Glomerular visceral epithelial cell (primary cell): Measurements from ENCODE around the gene IDE.
A peak's percentile ranks its signal among the peaks of the same experiment; 100 is the strongest.
"Not testable (repeated sequence)": the region's sequence is repeated elsewhere in the genome, so short reads cannot be mapped to it uniquely, and the experiment has no call there.

Experiments used
- DNase-seq: peaks from one replicate; pipeline ENCODE4 v3.0.0-alpha.2; 2016; ENCODE audit errors: extremely low spot score

The IDE gene

DNA sequence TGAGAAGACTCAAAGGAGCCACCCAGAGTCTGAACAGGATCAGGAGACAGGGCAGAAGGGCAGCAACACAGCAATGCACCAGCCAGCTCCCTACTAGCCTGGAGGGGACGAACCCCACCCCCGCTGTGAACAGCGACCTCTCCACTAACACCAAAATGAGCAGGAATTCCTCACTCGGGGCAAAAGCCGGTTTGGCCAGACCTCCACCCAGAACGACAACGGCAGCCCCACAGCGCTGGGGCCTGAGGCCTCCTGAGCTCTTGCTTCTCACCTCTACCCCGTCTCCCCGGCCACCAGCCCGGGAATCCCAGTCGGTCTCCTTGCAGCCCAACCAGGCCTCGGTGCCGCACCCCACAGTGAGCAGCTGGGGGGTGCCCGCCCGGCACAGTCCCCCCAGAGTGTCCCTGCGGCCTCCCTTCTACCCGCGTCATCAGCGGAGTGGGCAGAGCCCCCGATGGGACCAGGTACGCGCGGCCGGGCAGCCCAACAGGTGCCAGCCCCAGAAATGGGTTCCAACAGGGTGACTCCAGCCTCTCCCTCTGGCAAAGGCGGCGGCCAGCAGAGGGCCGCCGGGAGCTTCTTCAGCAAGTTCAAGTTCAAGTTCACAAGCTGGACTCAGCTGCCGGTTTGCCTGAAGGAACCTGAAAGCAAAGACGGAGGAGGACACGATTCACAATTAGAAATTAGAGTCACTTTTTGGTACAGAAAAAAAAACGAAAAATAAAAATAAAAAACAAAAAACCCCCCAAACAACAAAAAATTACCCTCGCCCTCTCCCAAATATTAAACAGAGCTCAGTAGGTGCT is 153.9 kb downstream of the IDE start:
- peak; percentile 11 for DNase-seq

DNA sequence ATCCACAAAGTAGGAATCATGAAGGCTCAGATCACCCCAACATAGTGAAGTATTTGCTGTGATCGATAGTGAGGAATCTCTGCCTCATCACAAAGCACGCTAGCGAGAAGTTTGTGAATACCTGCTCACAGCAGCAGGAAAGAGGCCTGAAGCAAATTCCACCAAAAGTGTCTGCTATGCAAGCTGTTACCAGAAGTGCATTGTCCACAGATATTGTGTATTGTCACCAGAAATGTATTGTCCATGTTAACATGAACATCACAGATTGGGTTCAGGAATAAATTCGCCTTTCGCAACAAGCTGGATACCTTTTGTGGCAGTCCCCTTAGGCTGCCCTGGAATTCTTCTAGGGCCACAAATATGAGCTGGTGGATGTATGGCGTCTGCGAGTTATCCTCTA is 155.0 kb downstream of the IDE start:
- DNase-seq, result no peak

DNA sequence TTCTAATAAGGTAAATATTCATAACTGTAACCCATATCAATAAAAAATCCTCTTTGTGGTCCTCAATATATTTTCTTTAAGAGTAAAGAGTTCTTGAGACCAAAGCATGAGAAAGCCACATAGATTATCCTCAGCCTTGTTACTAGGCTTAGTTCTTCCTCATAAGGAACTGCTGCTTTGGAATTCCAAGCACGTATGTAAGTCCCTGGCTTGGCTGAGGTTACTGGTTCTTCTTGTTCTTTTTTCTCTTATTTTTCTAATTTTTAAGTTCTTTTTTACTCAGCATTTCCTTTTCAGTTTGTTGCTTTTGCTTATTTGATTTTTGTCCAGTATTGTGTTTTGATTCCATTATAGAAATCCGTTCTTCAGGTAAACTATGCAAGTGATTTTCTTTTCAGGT is 155.7 kb downstream of the IDE start:
- no peak for DNase-seq

DNA sequence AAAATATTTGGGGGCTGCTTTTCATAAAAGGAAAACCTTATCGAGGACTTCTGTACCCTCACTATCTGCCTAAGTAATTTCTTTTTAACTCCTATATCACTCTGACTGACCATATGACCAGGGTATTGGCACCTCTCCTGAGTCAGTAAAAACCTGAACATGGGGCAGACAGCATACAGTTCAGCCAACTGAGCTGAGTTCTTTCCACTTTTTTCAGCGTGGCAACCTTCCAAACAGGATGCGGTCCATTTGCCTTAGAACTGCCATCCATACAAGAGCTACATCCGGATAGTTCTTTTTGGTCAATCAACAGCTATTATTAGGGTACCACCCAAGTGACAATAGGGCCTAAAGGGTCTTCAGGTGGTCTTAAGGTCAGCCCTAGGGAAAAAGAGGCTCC is 160.4 kb downstream of the IDE start:
- no peak for DNase-seq

DNA sequence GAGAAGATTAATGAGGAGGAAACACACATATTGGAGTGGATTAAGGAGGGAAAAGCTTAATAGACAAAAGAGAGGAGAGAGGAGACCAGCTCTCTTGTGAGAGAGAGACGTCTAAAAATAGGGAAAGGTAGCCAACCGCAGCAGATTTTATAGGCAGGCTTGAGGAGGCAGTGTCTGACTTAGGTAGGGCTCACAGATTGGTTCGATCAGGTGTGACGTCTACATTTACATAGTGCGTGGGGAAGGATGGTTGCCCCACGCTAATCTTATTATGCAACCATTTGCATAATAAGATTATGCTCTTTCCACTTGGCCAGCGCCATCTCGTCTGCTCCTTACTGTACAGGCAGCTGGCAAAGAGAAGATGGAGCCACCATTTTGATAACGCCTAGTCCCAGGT is 160.9 kb downstream of the IDE start:
- DNase-seq, result no peak

DNA sequence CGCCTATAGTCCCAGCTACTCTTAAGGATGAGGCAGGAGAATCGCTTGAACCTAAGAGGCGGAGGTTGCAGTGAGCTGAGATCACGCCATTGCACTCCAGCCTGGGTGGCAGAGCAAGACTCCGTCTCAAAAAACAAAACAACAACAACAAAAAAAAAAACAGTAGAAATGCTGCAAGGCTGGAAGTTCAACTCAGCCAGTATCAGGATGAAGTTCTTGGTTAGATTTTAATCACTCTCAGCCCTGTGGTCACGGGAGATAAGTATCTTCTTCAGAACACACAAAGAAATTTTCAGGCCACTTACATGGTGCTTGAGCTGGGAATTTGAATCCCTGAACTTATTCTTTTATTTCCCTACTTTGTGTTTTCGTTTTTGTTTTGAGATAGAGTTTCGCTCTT is 162.5 kb downstream of the IDE start:
- no peak for DNase-seq

DNA sequence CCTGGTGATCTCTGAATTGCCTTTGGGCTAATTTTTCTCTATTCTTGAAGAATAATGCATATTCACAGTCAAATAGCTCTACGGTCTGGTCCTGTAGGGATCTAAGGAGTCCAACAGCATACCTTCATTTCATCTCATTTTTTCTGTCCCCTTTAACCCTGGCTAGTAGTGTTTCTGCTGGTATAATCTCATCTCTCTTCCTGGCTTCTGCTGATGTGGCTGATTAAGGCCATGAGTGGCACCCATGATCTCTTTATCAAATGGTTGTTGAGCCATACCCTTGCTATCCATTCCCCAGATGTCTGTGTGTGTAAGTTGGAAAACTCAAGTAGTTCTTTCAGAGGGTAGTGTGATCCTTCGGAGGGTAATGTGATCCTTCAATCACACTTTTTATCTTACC is 163.4 kb downstream of the IDE start:
- DNase-seq, result no peak

DNA sequence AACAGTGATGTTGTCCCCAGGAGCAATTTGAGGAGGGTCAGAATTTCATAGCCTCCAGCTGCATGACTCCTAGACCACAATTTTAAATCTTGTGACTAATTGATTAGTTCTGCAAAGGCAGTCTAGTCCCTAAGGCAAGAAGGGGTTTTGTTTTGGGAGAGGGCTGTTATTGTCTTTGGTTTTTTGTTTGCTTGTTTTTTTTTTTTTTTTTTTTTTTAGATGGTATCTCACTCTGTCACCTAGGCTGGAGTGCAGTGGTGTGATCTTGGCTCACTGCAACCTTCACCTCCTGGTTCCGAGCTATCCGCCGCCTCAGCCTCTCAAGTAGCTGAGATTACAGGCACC is 165.9 kb downstream of the IDE start:
- DNase-seq, result no peak

DNA sequence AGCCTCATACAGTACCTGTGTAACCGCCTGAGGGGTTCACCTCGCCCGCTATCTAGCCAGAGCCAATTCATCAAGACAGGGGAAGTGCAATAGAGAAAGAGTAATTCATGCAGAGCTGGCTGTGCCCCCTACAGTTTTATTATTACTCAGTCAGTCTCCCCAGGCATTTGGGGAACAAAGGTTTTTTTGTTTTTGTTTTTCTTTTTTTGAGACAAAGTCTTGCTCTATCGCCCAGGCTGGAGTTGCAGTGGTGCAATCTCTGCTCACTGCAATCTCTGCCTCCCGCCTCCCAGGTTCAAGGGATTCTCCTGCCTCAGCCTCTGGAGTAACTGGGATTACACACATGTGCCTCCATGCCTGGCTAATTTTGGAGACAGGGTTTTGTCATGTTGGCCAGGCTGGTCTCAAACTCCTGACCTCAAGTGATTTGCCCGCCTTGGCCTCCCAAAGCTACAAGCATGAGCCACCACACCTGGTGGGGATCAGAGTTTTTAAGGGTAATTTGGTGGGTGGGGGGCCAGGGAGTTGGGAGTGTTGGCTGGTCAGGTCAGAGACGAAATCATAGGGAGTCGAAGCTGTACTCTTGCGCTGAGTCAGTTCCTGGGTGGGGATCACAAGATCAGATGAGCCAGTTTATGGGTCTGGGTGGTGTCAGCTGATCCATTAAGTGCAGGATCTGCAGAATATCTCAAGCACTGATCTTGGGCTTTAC is 166.4 kb downstream of the IDE start:
- no peak for DNase-seq

DNA sequence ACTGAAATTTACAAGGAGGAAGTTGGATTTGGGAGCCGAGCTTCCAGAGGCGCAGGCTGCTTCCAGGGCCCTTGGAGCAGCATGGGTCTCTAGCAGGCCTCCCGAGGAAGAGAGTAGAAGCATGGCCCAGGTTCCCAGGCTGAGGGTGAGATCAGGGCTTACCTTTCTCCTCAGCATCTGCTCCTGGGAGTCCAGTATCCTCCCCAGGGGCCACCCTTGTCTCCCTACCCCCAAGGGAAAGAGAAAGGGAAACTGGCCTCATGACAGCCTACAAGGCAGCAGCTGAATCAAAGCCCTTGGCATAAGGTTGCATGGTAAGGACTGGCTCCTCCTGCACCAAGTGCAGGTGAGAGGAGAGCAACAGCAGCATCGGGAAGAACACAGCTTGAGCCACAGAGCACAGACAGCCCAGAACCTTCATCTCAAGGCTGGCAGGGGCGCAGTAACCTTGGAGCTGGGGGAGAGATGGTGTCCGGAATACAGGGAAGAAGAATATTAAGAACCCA is 168.4 kb downstream of the IDE start:
- no peak for DNase-seq

DNA sequence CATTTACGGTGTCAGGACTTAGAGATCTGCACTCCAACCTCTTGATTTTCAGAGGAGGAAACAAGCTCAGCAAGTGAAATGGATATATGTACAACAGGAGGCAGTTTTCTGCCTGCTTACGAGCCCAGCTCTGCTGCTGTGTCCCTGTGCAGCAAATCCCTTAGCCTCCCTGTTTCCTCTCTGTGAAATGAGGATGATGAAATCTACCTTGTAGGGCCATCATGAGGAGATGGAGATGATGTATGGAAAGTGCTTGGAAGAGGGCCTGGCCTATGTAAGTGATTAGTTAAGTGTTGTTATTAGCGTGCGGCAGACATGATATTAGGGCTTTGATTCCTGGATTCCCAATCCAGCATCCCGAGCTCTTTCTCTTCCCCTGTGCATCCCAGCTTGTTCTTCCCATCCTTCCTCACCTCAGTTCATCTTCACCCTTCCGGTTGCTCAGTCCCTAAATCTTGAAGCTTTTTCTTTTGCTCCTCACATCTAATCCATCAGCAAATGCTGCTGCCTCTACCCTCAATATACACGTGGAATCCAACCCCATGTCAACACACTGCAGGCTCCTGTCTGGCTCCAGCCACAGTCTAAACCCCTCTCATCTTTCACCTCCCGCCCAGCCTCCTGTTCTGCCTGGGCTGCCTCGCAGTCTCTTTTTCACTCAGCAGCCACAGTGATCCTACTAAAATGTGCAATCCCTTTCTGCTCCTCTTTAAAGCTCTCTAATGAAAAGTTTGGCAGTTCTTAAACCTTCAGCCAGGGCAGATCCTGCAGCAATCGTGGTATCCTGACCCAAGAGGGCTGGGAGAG is 169.1 kb downstream of the IDE start:
- DNase-seq, result no peak

DNA sequence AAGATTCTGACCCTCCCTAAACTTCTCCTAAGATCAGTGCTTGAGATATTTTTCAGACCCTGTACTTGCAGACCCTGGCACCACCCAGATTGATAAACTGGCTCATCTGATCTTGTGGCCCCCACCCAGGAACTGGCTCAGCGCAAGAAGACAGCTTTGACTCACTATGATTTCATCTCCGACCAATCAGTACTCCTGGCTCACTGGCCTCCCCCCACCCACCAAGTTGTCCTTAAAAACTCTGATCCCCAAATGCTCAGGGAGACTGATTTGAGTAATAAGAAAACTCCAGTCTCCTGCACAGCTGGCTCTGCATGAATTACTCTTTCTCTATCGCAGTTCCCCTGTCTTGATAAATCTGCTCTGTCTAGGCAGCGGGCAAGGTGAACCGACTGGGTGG is 171.7 kb downstream of the IDE start:
- DNase-seq, result not testable (repeated sequence)
